ENCODE results near the gene MDH1. TPM values are rescaled to one million over a fixed set of nuclear protein-coding genes. Genes with fewer than 3 reads are reported as not detected.
A peak's percentile ranks its signal among the peaks of the same experiment; 100 is the strongest.

MDH1 gene
- total RNA-seq, result 93.9 to 114 TPM (median 103 TPM) in 3 replicates
- long read RNA-seq, transcript MDH1-201 (9 exons, 1,650 nt), result major isoform, 181 of 191 reads
- long read RNA-seq, partial matches to known transcripts, result 0 of 191 reads
- long read RNA-seq, other reads (novel, unspliced or antisense), result 6 of 191 reads

DNA sequence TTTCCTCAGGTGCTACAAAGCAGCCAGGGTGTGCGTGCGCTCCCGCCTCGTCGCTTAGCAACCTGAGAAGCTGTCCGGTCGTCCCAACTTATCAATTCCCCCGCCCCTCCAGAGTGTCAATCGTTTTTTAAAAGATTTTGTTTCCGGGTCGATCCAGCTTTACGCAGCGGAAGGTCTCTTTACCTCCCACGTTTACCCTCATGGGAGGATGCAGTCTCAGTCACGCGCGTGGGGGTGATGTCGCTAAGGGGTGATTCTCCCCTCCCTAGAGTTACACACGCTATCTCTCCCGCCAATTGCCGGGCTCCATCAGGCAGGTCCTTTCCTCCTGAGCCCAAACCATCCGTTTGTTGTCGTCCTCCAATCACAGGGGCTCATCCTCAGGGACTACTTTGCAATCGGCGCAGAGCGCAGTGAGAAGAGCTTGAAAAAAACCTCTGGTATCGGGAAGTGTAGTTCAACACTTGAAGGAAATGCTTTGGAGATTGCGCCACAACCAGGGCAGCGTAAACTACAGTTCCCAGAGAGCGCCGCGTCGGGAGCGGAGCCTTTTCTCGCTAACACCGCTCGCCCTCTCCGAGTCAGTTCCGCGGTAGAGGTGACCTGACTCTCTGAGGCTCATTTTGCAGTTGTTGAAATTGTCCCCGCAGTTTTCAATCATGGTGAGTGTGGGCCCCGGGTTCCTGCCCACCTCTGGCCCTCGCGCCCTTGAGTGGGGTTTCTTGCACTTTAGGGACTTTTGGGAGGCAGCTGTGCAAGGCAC lies at the start of gene MDH1, which contains the start of gene WDPCP:
Gene MDH1 (plus strand): TSS at position 579 of the 763 bp plus-strand sequence. CDS start 81 bp downstream, at position 660.
Gene WDPCP (minus strand): TSS at position 93 of the 763 bp plus-strand sequence. CDS start 206 bp downstream, outside the sequence.
- no peaks in the 10 kb centered on the region for H3K27me3 Mint-ChIP-seq (ENCODE audit: low read depth)
- peak; percentile 95 for DNase-seq (ENCODE audit: low spot score)
- H3K27ac Mint-ChIP-seq (ENCODE audit: unreplicated experiment), result peak within 1 kb of the TSS; percentile 99
- no peaks in the 10 kb centered on the region for H3K9me3 Mint-ChIP-seq (ENCODE audit: low read depth)
- H3K36me3 Mint-ChIP-seq (ENCODE audit: low read depth), result no peaks in the 10 kb centered on the region
- H3K4me3 Mint-ChIP-seq (ENCODE audit: unreplicated experiment), result peak within 1 kb of the TSS; percentile 96
- no peak for TF ChIP-seq CTCF (IDR thresholded peaks at IDR 0.05)
- peaks cover 38% of the 10 kb centered on the region for H3K4me1 Mint-ChIP-seq (ENCODE audit: low read depth)

DNA sequence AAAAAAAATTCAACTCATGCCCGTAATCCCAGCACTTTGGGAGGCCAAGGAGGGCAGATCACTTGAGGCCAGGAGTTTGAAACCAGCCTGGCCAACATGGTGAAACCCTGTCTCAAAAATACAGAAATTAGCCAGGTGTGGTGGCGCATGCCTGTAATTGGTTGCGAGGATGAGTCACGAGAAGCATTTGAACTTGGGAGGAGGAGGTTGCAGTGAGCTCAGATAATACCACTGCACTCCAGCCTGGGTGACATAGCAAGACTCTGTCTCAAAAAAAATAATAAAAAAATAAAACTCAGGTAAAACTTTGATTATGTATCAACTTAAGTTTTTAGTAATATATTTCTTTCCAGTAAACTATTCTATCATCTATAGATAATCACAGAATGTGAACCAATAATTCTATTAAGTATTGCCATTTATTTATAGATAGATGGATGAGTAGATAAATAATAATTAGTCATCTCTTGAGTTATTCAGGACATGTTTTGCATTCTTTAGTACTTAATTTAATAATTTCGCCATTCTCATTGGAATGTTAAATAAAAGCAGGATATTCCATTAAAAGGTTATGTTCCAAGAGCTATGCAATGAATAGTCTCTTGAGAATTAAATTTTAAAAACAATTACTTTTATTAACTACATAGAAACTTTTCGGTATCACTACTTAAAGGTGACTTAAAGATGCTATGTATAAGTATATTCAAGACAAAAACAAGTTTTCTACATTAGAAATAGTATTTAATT lies 49.2 kb upstream of the MDH1 start:
- TF ChIP-seq CTCF (IDR thresholded peaks at IDR 0.05), result no peak
- Mint-ChIP-seq H3K4me3 (ENCODE audit: unreplicated experiment) (no peak overlapping the region), H3K4me1 (ENCODE audit: low read depth) (peaks cover 7% of the 10 kb centered on the region), H3K27ac (ENCODE audit: unreplicated experiment) (no peak overlapping the region), H3K9me3 (ENCODE audit: low read depth) (peaks cover 12% of the 10 kb centered on the region), H3K27me3 (ENCODE audit: low read depth) (no peaks in the 10 kb centered on the region), H3K36me3 (ENCODE audit: low read depth) (peaks cover 2% of the 10 kb centered on the region)
- no peak for DNase-seq (ENCODE audit: low spot score)

DNA sequence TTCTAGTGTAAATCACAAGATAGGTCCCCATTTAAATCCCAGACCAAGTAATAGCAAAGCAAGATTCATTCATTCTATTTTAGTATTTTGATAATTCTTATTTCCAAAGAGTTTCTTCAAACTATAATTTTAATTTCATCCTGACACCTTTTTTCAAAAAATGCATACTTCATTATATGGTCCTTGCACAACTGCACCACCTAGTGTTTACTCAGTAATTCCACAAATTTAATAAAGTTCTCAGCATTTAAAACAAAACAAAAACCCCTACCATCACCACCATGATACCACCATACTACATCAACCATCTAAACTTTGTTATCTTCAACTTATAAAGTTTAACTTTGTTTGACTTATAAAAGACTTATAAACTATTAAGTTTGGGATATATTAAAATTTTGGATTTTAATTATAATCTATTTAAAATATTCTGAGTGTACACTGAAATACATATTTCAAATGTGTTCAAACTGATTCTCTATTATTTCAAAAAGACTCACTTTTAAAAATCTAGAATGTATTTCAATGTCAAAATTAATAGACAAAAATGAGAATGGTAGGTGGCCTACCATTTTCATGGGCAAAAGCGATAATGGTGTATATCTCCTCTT lies 44.6 kb upstream of the MDH1 start:
- no peak for DNase-seq (ENCODE audit: low spot score)
- H3K27ac Mint-ChIP-seq (ENCODE audit: unreplicated experiment), result no peak overlapping the region
- peaks cover 8% of the 10 kb centered on the region for H3K9me3 Mint-ChIP-seq (ENCODE audit: low read depth)

GRCh38 chr2:63545023-63545422 lies 43.7 kb upstream of the MDH1 start:
- no peak for DNase-seq (ENCODE audit: low spot score)
- H3K27me3 Mint-ChIP-seq (ENCODE audit: low read depth), result no peaks in the 10 kb centered on the region
- H3K27ac Mint-ChIP-seq (ENCODE audit: unreplicated experiment), result no peak overlapping the region
- no peak overlapping the region for H3K4me3 Mint-ChIP-seq (ENCODE audit: unreplicated experiment)
- no peaks in the 10 kb centered on the region for H3K4me1 Mint-ChIP-seq (ENCODE audit: low read depth)
- H3K36me3 Mint-ChIP-seq (ENCODE audit: low read depth), result no peaks in the 10 kb centered on the region
- peaks cover 8% of the 10 kb centered on the region for H3K9me3 Mint-ChIP-seq (ENCODE audit: low read depth)
- TF ChIP-seq CTCF (IDR thresholded peaks at IDR 0.05), result no peak

More for the DNA sequence above, 44.6 kb upstream of the MDH1 start:
- H3K27me3 Mint-ChIP-seq (ENCODE audit: low read depth), result no peaks in the 10 kb centered on the region
- H3K4me3 Mint-ChIP-seq (ENCODE audit: unreplicated experiment), result no peak overlapping the region
- no peaks in the 10 kb centered on the region for H3K36me3 Mint-ChIP-seq (ENCODE audit: low read depth)
- peak; percentile 88 for TF ChIP-seq CTCF (IDR thresholded peaks at IDR 0.05)
- no peaks in the 10 kb centered on the region for H3K4me1 Mint-ChIP-seq (ENCODE audit: low read depth)

- TF ChIP-seq CTCF (IDR thresholded peaks at IDR 0.05), result no peak
- no peak for DNase-seq (ENCODE audit: low spot score)
- Mint-ChIP-seq H3K4me1 (ENCODE audit: low read depth) (peaks cover 18% of the 10 kb centered on the region), H3K27me3 (ENCODE audit: low read depth) (no peaks in the 10 kb centered on the region), H3K36me3 (ENCODE audit: low read depth) (peaks cover 11% of the 10 kb centered on the region), H3K9me3 (ENCODE audit: low read depth) (peaks cover 17% of the 10 kb centered on the region), H3K27ac (ENCODE audit: unreplicated experiment) (peak overlapping the region; percentile 2), H3K4me3 (ENCODE audit: unreplicated experiment) (no peak overlapping the region)
Observed at GRCh38 chr2:63553049-63553448, 35.7 kb upstream of the MDH1 start.
